Epithelial cell of alveolus of lung (primary cell): ENCODE results near the gene EMB. TPM values are rescaled to one million over a fixed set of nuclear protein-coding genes. Genes with fewer than 3 reads are reported as not detected.

Source experiments
- total RNA-seq: library from RNA; depleted of rRNA; stranded (reverse); fragments of >200 nt; gene quantifications from 2 replicates; pipeline ENCODE4 v1.2.1, GENCODE V29; 2015

Gene EMB
- 0.32 and 3.2 TPM in 2 replicates for total RNA-seq

GRCh38 chr5:50440651-50441492, at the start of gene EMB:
Gene EMB, minus strand, starts transcription at chr5:50441288. Its CDS starts 137 bp downstream, at chr5:50441151.

Other genes starting within 250 kb of the EMB start
- gene PARP8, start 225.3 kb upstream of the EMB start, total RNA-seq: 4.3 and 6.7 TPM in 2 replicates